SK-N-SH treated with all-trans-retinoic acid at 6 μM for 48 hours (cell line): ENCODE results near the gene ABRAXAS1.

Experiments used
- ATAC-seq: fragments of 200-7000 bp; cut with Tn5 transposase; 3 replicates; pipeline ENCODE4 v1.9.1; 2020; ENCODE audit warnings: mild to moderate bottlenecking, moderate library complexity
- ARNTL ChIP-seq: fragments of 450-650 bp; formaldehyde crosslinking; IDR thresholded peaks from 2 replicates; pipeline ENCODE4 v1.5.0; 2020; ENCODE audit warnings: low read depth, mild to moderate bottlenecking, moderate library complexity, borderline replicate concordance
- BACH2 ChIP-seq: fragments of 250-450 bp; sonication (Bioruptor Pico); IDR thresholded peaks from 2 replicates; pipeline ENCODE4 v1.9.0; 2021; ENCODE audit warnings: mild to moderate bottlenecking, borderline replicate concordance
- CREB5 ChIP-seq: fragments of 250-450 bp; sonication (Bioruptor Pico); IDR thresholded peaks from 2 replicates; pipeline ENCODE4 v1.5.1; 2020; ENCODE audit warnings: low read depth, mild to moderate bottlenecking, moderate library complexity
- CSDC2 ChIP-seq: fragments of 250-450 bp; sonication (Bioruptor Pico); IDR thresholded peaks from 2 replicates; pipeline ENCODE4 v1.5.0; 2020; ENCODE audit warnings: mild to moderate bottlenecking, moderate library complexity
- ESRRG ChIP-seq: fragments of 250-450 bp; sonication (Bioruptor Pico); IDR thresholded peaks from 2 replicates; pipeline ENCODE4 v1.6.1; 2021; ENCODE audit warnings: mild to moderate bottlenecking
- GLIS3 ChIP-seq: fragments of 250-450 bp; sonication (Bioruptor Pico); IDR thresholded peaks from 2 replicates; pipeline ENCODE4 v1.5.0; 2020; ENCODE audit warnings: mild to moderate bottlenecking, moderate library complexity
- ISL1 ChIP-seq: fragments of 250-450 bp; sonication (Bioruptor Pico); IDR thresholded peaks from 2 replicates; pipeline ENCODE4 v2.1.2; 2022; ENCODE audit warnings: mild to moderate bottlenecking, moderate library complexity
- OSR1 ChIP-seq: fragments of 250-450 bp; sonication (Bioruptor Pico); IDR thresholded peaks from 2 replicates; pipeline ENCODE4 v1.8.0; 2022; ENCODE audit warnings: moderate library complexity, mild to moderate bottlenecking, inconsistent platforms
- PATZ1 ChIP-seq: fragments of 250-450 bp; sonication (Bioruptor Pico); IDR thresholded peaks from 2 replicates; pipeline ENCODE4 v1.8.0; 2020; ENCODE audit warnings: mild to moderate bottlenecking, moderate library complexity, borderline replicate concordance
- PPARA ChIP-seq: fragments of 250-450 bp; sonication (Bioruptor Pico); IDR thresholded peaks from 2 replicates; pipeline ENCODE4 v1.5.0; 2020; ENCODE audit warnings: mild to moderate bottlenecking, borderline replicate concordance
- RARB ChIP-seq: fragments of 250-450 bp; sonication (Bioruptor Pico); IDR thresholded peaks from 2 replicates; pipeline ENCODE4 v1.8.0; 2021; ENCODE audit warnings: mild to moderate bottlenecking, moderate library complexity
- SNAI2 ChIP-seq: fragments of 250-450 bp; sonication (Bioruptor Pico); IDR thresholded peaks from 2 replicates; pipeline ENCODE4 v1.5.0; 2020; ENCODE audit warnings: mild to moderate bottlenecking, moderate library complexity
- TCF4 ChIP-seq: fragments of 250-450 bp; sonication (Bioruptor Pico); IDR thresholded peaks from 2 replicates; pipeline ENCODE4 v1.8.0; 2021; ENCODE audit warnings: mild to moderate bottlenecking, moderate library complexity, borderline replicate concordance
- TOX ChIP-seq: fragments of 250-450 bp; sonication (Bioruptor Pico); IDR thresholded peaks from 2 replicates; pipeline ENCODE4 v1.8.0; 2021; ENCODE audit warnings: mild to moderate bottlenecking, moderate library complexity, borderline replicate concordance
- TSHZ2 ChIP-seq: fragments of 250-450 bp; sonication (Bioruptor Pico); IDR thresholded peaks from 2 replicates; pipeline ENCODE4 v1.5.0; 2020; ENCODE audit warnings: mild to moderate bottlenecking, moderate library complexity
- ZC3H10 ChIP-seq: fragments of 250-450 bp; sonication (Bioruptor Pico); IDR thresholded peaks from 2 replicates; pipeline ENCODE4 v1.5.1; 2021; ENCODE audit warnings: mild to moderate bottlenecking, moderate library complexity
- ZFP3 ChIP-seq: fragments of 250-450 bp; sonication (Bioruptor Pico); IDR thresholded peaks from 2 replicates; pipeline ENCODE4 v1.5.0; 2020; ENCODE audit warnings: mild to moderate bottlenecking, moderate library complexity
- ZFP30 ChIP-seq: fragments of 450-650 bp; formaldehyde crosslinking; IDR thresholded peaks from 2 replicates; pipeline ENCODE4 v1.5.0; 2022; ENCODE audit warnings: mild to moderate bottlenecking, moderate library complexity
- ZNF565 ChIP-seq: fragments of 450-650 bp; formaldehyde crosslinking; conservative IDR thresholded peaks from 2 replicates; pipeline ENCODE4 v1.5.0; 2020; ENCODE audit warnings: low read depth, mild to moderate bottlenecking, moderate library complexity
- ZNF70 ChIP-seq: fragments of 450-650 bp; formaldehyde crosslinking; IDR thresholded peaks from 2 replicates; pipeline ENCODE4 v1.5.0; 2020; ENCODE audit warnings: mild to moderate bottlenecking, moderate library complexity
- ZNF8 ChIP-seq: fragments of 450-650 bp; formaldehyde crosslinking; IDR thresholded peaks from 2 replicates; pipeline ENCODE4 v1.5.0; 2020; ENCODE audit warnings: mild to moderate bottlenecking, moderate library complexity

Gene ABRAXAS1

GRCh38 chr4:83490876-83491450, 6.1 kb upstream of the ABRAXAS1 start:
- TF ChIP-seq ZC3H10 (CRISPR knock-in tag) (no peak), PPARA (CRISPR knock-in tag) (no peak), ARNTL (CRISPR knock-in tag) (no peak), ISL1 (CRISPR knock-in tag) (no peak), ZFP30 (CRISPR knock-in tag) (no peak), CREB5 (no peak), ESRRG (CRISPR knock-in tag) (no peak), SNAI2 (CRISPR knock-in tag) (no peak), RARB (no peak), OSR1 (CRISPR knock-in tag) (no peak), GLIS3 (CRISPR knock-in tag) (no peak), TSHZ2 (CRISPR knock-in tag) (no peak), TCF4 (CRISPR knock-in tag) (no peak), TOX (CRISPR knock-in tag) (no peak), PATZ1 (CRISPR knock-in tag) (no peak), BACH2 (CRISPR knock-in tag) (no peak), CSDC2 (CRISPR knock-in tag) (no peak), ZNF70 (no peak), ZNF565 (no peak)

GRCh38 chr4:83489711-83490326, 4.9 kb upstream of the ABRAXAS1 start:
- no peak for ATAC-seq
- TF ChIP-seq ZFP30 (CRISPR knock-in tag) (no peak), TSHZ2 (CRISPR knock-in tag) (no peak), ZNF8 (CRISPR knock-in tag) (no peak), TOX (CRISPR knock-in tag) (no peak), ESRRG (CRISPR knock-in tag) (no peak), ZC3H10 (CRISPR knock-in tag) (no peak), CREB5 (no peak), TCF4 (CRISPR knock-in tag) (no peak), PATZ1 (CRISPR knock-in tag) (no peak), ISL1 (CRISPR knock-in tag) (no peak), SNAI2 (CRISPR knock-in tag) (no peak), OSR1 (CRISPR knock-in tag) (no peak), ZNF565 (no peak), ZFP3 (no peak)

More at GRCh38 chr4:83490876-83491450, 6.1 kb upstream of the ABRAXAS1 start:
- peak; percentile 83 for ATAC-seq
